Putamen (tissue), 1 donor: Measurements from ENCODE around the gene NREP.
"Not testable (repeated sequence)": the region's sequence is repeated elsewhere in the genome, so short reads cannot be mapped to it uniquely, and the experiment has no call there.

Source experiments
- DNase-seq: peaks from one replicate; pipeline ENCODE4 v3.0.0-alpha.2; 2016; ENCODE audit warnings: low spot score

NREP gene

DNA sequence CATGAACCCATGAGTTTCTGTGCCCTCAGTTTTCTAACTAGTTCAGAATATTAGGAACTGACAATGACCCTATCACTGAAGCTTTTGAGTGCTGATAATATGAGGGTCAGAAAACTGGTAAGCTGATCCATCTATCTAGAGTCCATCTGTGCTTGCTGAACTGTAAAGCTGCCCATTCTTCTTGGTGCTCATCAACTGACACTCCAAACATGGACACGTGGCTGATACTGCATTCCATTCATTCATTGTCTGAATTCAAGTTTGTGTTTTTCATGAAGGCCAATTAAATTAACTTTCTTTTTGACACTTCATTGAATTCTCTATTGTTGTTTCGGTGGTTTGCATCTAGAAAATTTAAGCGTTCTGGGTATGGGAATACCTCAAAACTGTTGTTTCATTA is 17.6 kb downstream of the NREP start:
- no peak for DNase-seq

DNA sequence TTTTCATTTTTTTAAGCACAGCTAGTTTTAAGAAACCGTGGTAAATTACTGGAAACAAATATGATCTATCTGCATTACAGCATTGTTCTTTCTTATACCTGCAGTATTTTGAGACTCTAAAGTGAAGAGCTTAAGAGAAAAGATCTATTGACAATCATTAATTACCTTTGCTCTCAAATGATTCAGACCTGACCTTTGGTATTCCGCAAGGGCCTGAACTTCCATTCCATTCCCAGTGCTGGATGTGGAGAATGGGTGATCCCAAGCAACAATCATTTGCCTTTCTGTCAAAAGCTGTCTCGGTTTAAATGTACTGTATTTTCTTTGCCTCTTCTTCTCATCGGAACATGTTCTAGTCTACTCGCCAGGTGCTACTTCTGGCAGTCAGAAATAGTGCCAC is 18.9 kb downstream of the NREP start:
- no peak for DNase-seq

DNA sequence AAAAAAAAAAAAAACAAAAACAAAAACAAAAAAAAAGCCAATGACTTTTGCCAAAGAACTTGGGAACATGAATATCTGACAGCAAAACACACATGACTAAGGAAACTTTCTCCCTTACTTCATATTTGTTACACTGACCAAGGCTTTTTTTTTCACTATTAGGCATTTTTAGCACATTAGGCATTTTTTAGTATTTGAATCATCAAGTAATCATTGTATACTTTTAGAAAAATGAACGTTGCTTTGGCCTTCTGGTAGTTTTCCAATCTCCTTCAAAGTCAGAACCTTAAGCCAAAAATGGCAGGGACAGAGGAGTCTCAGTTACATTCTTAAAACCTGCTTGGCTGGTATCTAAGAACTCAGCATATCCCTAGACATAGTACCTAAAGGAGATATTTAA is 19.3 kb downstream of the NREP start:
- DNase-seq = no peak

DNA sequence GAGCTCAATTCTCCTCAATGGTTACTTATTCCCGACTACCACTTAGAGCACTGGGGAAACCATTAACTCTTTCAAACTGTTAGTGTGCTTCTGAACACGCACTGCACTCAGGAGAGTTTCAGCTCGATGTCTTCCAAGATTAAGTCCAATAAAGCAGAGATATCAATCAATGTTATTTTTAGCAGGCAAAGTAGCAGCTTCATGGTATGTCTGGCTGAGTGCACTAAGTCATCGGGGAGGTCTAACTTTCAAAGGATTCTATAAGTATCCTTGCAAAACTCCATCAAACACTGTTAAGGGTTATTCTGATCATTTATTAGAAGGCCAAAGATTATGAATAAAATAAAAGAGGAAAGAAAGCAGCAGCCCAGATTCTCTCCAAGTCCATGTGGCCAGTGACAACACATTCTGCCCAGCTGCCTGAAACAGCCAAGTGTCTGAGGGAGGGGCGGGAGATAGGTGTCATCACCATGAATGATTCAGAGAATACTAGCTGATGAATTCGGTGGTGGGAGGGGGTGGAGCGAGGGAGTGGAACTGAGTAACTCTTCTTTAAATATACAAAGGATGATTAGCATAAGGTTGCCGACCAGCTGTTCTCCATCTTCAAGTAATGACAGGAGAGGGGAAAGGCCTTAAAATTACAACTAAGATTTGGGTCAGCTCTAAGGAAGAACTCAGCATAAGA is 21.3 kb downstream of the NREP start:
- no peak for DNase-seq

DNA sequence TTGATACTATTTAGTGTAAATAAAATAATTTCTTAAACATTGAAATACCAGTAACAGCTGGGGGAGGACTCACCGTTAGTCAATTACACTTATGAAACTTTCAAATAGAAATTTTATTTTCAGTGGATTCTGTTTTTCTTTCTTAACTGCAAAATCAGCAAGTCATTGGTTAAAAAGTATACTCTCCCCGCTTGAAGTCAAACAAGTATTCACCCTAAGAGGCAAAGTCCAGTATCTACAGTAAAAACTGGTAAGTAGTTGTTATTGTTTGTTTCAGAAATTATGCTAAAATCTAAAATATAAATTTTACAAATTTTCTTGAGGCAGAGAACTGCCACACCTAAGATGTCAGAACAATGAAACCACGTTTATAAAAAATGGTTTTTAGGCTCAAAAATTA is 22.4 kb downstream of the NREP start:
- no peak for DNase-seq

DNA sequence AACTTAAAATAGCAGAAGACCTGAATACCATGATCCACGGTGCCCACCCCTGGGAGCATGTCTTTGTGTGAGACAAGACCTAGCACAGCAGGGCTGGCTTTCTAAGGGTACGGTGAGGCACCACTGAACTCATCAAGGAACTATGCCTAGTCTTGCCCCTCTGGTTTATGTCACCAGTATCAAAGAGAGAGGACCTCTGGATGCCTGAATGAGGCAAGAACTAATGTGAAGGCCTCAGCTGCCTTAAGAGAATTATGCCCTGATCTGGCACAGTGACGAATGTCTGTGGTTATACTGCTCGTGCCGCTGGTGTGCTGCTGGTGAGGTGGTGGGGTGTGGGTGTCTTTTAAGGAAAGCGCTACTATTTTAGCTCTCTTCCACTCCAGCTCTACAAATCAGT is 23.0 kb downstream of the NREP start:
- no peak for DNase-seq

DNA sequence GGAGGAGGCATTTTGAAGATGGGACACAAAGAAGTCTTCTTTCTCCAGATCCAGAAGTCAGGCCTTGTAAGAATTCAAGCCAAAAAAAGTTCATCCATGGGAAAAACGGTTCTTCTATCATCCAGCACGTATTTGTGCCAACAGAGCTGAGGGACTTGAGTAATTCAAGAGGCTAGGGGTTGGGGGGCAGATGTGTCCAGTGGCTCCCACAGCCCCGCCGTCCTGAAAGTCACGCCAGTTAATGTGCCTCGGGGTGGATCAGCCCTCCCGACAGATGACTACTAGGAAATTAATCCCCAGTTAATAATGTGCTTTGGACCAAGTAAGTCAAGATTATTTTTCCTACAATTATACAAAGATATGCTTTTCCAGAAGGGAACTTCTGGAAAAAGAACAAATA is 23.4 kb downstream of the NREP start:
- DNase-seq = no peak

DNA sequence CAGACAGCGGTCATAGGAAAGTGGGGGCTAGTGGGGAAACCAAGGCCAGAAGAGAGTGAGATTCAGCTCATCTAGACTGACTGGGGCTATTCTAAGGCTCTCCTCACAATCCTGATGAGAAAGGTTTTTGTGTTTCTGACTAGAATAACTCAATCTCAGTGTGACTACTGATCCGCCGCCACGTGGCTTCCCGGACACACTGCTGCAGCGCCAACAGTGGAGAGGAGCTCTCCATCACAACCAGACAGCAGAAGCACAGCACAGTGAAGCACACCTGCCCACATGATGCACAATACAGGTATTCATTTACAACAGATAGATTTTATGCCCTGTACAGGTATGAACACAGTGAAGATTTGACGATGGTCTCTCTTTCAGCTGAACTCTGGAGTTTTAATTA is 25.4 kb downstream of the NREP start:
- no peak for DNase-seq

DNA sequence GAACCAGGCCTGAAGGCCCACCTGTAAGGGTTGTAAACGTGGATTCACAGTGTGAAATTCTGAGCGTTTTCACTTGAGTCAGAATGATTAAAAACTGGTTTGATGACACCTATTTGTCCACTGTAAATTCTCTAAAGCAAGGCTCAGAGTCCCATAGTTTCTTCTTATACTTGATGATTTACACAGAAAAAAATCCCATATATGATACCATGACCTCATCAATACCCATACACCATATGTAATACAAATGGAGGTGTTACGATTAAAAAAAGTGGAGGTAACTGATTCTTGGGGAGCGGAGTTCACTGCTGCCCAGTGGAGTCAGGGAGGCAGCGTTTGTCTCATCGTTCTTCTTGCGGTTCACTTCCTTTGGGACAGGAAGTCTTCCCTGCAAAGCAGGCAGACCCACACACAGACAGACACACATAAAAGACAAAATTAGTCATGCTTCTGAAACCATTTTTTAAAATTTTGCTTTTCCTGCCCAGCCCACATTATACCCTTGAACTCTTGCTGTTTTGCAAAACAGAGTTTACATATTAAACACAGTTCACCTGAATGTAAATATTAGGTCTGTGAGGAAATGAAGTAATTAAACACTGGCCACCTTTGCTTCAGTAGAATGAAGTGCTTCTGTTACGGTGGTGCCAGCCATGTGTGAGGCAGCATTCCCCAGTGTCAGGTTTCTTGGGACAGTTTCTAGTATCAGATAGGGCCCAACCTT is 26.2 kb downstream of the NREP start:
- DNase-seq = no peak

DNA sequence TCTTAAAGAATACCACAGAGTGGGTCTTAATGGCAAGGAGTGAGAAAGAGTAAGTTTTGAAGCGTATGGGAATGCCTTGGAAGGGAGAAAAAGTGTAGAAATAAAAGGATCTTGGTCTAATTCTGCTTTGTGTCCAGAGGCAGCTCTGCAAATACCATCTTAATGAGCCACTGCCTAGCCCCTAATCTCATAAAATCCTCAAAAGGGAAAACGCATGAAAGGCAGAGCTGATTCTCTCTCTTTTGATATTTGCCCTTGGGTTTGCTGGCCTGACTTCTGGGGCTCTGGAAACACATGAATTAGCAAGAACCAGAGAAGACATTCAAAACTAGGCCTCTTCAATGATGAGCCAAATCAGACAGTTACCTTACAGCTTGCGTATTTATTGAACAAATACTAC is 28.1 kb downstream of the NREP start:
- DNase-seq = no peak

DNA sequence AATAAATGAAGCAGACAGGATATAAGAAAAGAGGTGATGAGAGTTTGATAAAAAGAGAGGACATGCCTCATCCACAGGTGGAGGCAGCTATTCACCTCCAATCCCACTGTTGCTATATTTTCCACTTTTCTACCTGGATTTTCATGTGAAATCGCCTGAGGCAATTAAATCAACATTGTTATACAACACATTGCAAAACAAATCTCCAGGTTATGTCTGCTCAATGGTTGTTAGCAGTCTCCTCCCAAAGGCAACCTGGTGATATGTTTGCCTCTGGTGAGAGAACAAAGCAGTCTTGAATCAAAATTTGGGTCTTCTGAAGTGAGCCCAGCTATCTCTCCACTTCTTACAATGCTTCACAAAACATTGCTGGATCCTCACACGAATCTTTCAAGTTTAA is 30.0 kb downstream of the NREP start:
- no peak for DNase-seq

DNA sequence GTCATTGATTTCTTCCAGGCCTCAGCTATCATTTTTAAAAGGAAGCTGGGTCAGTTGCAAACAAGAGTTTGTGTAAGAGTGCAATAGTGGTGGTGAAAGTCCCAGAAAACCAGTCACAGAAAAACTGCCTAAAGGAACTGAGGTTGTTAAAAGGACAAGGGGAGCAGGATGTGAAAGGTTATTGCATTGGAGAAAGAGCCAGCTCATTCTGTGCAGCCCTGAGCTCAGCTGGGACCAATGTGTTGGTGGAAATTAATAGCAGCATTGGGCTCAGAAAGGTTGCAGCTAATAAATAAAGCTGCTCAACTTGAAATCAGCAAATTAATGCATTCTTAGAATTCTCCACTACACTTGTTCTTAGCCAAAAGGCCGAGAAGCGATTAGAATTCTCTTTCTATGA is 34.9 kb downstream of the NREP start:
- no peak for DNase-seq

DNA sequence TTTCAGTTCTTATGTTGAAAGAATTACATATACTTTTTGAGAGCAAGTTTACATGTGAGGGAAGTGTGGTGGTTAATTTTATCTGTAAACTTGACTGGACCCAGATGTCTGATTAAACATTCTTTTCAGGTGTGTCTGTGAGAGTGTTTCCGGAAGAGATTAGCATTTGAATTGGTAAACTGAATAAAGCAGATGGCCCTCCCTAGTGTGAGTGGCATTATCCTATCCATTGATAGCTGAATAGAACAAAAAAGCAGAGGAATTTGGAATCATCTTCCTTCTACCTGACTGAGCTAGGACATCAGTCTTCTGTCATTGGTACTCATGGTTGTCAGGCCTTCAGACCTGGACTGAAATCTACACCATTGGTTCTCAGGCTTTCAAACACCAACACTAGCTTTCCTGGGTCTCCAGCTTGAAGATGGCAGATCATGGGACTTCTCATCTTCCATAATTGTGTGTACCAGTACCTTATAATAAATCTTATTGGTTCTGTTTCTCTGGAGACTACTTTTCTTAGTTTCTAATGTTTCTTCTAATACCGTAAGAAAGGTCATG is 36.6 kb downstream of the NREP start:
- no peak for DNase-seq

DNA sequence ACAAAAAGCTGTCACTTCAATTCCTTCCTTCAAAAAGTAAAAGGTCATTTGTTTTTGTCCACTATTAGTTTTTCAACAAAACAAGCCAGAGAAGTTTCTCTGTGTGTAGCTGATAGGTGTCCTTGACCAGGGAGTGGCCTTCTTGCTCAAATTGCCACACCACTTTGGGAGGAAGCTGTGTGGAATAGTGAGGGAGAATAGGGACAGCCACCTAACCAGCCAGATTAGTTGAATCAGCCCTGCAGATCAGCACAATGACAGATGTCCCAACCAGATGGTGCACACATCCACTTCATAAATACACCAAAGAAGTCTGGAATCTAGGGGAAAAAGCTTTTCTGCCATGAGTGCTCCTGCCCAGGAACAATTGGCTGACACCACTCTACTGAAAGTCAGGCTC is 37.2 kb downstream of the NREP start:
- DNase-seq = no peak

DNA sequence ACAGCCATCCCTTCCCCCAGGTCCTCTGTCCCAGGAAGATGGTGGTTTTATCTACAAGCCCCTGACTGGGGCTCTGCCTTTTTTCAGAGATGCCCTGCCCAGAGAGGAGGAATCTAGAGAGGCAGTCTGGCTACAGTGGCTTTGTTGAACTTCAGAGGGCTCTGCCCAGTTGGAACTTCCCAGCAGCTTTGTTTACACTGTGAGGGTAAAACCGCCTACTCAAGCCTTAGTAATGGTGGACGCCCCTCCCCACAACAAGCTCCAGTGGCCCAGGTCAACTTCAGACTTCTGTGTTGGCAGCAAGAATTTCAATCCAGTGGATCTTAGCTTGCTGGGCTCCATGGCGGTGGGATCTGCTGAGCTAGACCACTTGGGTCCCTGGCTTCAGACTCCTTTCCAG is 40.2 kb downstream of the NREP start:
- not testable (repeated sequence) for DNase-seq

DNA sequence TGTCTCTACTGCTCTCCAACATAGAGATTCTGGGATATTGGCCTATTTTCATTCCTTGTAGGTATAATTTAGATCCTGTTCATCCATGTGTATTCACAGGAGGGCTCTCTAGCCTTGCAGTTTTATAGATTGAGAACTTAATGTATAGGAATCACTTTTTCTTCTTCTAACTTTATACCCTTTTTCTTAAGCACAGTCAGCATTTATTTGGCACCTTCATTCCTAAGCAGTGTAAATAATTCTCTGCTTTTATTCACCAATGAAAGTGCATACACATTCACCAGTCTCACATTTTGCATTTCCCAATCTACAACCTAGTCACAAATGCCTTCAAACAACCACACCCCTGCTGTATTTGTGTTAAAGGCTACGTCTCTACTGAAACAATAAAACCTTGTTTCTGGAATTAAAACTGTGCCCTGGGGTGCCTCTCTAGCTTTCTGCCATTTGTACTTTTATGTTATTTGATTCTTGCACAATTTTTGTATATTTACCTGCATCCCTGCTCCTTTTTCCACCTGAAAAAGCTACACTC is 49.3 kb downstream of the NREP start:
- DNase-seq = no peak

DNA sequence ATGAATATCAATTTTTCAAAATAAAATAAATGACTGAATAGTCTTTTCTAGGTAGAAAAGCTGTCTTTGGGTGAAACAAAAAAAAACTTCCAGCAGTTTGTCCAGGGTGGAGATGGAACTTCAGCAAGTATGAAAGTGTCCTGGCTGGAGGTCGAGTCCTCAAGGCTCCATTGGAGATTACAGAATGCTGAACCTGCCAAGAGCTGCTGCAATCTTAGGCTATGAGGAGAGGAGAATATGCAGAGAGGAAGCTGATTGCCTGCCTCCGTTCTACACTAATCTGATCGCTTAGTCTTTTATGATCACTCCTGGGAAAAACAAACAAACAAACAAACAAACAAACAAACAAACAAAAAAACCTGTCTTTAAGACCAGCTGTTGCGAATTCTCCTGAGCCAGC is 50.6 kb downstream of the NREP start:
- DNase-seq = no peak

DNA sequence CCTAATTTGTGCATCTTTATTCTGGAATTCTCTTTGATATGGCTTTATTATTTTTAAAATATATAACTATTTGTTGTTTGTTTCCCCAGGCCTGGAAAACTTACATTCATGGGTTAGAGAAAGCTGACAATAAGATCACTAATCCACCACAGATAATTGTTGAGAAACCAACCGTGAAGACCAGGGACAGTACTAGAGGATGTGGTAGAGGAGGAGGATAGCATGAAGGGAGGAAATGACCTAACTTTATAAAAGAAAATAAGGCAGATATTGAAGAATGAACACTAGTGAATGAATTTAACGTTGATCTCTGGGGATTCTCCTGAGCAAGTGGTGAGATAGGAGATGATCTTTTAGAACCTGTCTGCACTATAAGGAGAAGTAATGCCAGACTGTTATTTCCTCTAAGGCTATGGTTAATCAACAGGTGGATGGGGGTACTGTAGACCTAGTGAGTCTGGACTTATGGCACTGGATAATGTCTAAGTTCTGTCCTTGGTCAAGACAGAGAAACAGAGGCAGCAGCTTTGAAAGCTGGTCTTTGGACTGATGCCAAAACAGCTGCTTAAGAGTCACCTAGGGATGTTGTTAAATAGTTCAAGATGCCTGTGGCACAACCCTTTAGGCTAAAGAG is 52.4 kb downstream of the NREP start:
- DNase-seq = no peak

DNA sequence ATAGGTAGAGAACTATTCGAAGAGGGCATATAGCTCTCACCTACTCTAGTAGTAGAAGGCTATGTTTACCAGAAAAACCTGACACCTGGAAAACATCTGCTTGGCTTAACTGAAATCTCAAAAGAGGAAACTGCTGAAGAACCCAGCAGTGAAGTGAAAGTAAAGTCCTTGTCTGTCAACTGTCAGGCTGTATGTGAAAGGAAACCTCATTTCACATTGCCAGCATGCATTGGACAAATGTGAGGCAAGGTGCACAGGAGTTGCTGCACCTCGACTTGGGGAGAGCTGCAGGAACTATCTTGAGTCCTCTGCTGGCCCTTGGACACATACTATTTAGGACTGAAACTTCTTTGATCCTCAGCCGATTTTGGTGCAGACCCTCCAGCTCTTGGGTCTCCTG is 53.3 kb downstream of the NREP start:
- no peak for DNase-seq

DNA sequence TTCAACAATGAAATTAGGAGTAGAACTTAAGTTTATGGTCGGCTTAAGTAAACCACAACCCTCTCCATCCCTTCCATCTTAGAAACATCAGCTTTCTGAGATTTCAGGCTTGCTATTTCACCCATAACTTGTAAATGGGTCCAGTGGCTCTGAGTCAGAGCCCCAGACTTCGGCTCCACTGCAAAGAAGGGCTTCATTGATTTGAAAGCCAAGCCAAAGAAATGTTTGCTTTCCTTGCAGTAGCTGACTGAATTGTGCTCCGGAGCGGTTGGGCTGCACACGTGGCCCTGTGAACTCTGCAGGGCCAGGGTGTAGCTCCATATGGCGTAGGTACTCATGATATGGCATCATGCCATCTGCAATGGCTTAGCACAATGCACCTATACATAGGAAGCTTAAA is 57.0 kb downstream of the NREP start:
- DNase-seq = no peak

DNA sequence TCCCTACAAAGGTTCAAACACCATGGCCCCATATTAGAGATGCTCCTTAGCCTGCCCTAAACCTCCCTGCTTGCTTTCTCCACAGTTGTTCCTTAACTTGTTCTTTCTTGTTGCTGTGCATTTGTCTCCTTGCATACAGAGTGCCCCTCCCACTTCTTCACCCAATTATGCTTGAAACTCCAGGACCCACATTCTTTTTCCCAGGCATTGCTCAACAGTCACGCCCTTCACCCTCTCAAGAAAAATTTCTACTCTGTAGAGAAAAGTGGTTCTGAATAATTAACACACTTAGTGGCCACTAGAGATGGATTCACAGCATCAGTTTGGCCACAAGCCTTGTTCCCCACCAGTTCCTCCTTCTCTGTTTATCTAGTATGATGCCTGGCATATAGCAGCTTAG is 57.7 kb downstream of the NREP start:
- DNase-seq = no peak

DNA sequence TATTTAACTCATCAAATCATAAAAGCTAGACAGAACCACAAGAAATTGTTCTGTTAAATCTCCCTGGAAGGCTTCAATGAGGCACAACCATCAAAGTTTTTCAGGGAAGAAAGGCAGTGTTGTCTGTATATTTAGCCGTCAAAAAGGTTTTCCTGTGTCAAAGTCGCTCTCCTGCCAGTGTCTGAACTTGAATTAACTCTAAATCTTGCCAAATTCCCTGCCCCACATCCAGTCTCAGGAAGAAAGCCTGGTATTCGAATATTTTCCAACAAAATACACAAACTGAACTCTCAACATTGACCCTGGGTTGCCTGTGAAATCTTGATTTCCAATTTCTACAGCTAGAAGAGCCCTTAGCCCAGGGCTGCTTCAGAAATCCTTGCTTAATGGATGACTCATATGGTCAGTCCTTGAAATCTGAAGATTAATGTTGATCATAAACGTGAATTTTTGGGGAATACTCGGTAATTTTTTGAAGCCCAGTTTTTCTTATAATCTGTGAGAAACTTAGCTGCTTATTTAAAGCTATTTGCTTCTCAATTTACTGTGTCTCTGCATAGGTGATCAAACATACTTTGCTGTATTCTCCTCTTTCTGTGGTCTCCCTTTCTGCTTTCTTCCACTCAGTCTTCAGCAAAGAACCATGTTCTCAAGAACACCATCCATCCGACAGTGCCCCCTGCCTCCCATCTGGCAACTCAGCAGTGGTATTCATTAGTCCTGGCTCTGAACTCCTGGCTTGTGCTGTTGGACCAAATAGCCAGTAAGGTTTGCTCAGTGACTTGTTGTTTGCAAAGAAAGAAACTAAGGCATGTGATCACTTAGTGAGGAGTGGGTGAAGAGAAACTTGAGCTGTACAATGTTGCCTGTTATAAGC is 58.9 kb downstream of the NREP start:
- peak; percentile 27 for DNase-seq
